ENCODE data around the gene NEGR1. TPM values are rescaled to one million over a fixed set of nuclear protein-coding genes. Genes with fewer than 3 reads are reported as not detected.

Gene NEGR1
- total RNA-seq, 2 experiments from 2014 or later = not detected

DNA sequence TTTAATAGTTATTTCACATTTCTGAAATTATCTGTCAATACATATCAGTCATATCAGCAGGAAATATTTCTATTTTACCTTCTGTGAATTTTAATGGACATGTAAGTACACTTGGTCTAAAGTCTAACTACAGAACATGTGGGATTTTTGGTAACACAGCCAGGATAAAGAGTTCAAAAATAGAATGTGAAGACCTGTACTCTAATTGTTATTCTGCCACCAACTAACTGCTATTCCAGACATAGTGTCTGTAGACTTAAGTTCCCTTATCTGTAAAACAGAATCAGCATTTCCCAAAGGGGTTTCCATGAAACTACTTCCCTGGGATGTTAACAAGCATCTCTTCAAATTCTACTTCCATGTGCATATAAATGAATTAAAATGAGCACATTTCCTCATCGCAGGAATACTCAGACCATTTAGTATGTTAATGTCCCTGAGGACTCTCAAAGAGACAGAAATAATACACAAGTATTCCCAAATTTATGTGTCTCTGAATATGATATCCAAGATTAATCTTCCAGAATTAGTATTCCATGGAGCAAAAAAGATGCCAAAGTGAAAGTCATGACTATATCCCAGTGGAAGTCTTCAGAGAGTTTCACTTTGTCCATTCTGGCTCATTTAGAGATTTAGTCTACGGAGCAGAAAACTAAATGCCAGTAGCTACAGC is 325.6 kb downstream of the NEGR1 start:
- Histone ChIP-seq H3K27ac (ENCODE audit: low read depth, low read length, poor library complexity, severe bottlenecking) (no peak overlapping the region), H3K9me2 (ENCODE audit: insufficient read depth, low read length) (no peaks in the 10 kb centered on the region), H3K36me3 (ENCODE audit: insufficient read depth, low read length) (no peaks in the 10 kb centered on the region), H3K4me3 (ENCODE audit: low read depth, low read length, poor library complexity, severe bottlenecking) (no peak overlapping the region), H4K20me1 (ENCODE audit: insufficient read depth, low read length) (no peaks in the 10 kb centered on the region), H3K4me2 (ENCODE audit: low read length) (no peak overlapping the region), H2AFZ (ENCODE audit: low read length) (no peak overlapping the region), H3K9me3 (ENCODE audit: low read length) (no peaks in the 10 kb centered on the region), H3K4me1 (ENCODE audit: insufficient read depth, low read length, poor library complexity, severe bottlenecking) (no peaks in the 10 kb centered on the region), H3K79me2 (ENCODE audit: insufficient read depth, low read depth, low read length) (no peaks in the 10 kb centered on the region)
- ChIA-PET POLR2A (no interaction called here), CTCF (ENCODE audit: unreplicated experiment) (no interaction called here)
- DNase-seq (ENCODE audit: low spot score) = no peak
- TF ChIP-seq, protein P1, sequence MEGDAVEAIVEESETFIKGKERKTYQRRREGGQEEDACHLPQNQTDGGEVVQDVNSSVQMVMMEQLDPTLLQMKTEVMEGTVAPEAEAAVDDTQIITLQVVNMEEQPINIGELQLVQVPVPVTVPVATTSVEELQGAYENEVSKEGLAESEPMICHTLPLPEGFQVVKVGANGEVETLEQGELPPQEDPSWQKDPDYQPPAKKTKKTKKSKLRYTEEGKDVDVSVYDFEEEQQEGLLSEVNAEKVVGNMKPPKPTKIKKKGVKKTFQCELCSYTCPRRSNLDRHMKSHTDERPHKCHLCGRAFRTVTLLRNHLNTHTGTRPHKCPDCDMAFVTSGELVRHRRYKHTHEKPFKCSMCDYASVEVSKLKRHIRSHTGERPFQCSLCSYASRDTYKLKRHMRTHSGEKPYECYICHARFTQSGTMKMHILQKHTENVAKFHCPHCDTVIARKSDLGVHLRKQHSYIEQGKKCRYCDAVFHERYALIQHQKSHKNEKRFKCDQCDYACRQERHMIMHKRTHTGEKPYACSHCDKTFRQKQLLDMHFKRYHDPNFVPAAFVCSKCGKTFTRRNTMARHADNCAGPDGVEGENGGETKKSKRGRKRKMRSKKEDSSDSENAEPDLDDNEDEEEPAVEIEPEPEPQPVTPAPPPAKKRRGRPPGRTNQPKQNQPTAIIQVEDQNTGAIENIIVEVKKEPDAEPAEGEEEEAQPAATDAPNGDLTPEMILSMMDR (conservative IDR thresholded peaks at IDR 0.05; ENCODE audit: low read length) = no peak
- no peak for TF ChIP-seq EZH2phosphoT487 (IDR thresholded peaks at IDR 0.05; ENCODE audit: borderline replicate concordance, low read depth, low read length)
- intact Hi-C loops (cut with micrococcal nuclease; ENCODE audit: unreplicated experiment) = no loop called here
- no TSS peak for BruUV-seq (replicated peaks)

DNA sequence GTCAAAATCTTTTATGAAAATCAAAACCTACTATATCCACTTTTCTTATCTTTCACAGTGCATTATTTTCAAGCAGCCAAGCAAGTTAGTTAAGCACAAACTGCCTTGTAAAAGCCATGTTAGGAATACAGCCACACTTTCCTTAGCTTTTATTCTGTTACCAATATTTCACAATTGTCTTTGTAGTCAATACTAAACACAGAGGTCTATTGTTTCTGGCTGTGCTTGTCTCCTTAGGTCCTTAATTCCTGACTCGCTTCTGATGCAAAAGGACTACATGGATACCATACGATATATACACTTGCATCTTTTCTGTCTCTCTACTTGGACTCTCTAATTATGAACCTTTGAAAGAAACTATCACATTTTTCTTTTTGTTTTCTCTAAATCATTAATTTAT is 331.8 kb downstream of the NEGR1 start:
- POLR2A ChIA-PET = interaction anchor here (0.5 to 0.6 kb wide), 2 partner anchors 135 to 591 kb away, joined by 3 read pairs; no protein-coding TSS in a partner anchor
- Histone ChIP-seq H3K4me2 (ENCODE audit: low read length) (no peak overlapping the region), H3K9me2 (ENCODE audit: insufficient read depth, low read length) (no peaks in the 10 kb centered on the region), H3K4me3 (ENCODE audit: low read depth, low read length, poor library complexity, severe bottlenecking) (no peak overlapping the region), H3K27ac (ENCODE audit: low read depth, low read length, poor library complexity, severe bottlenecking) (no peak overlapping the region), H3K4me1 (ENCODE audit: insufficient read depth, low read length, poor library complexity, severe bottlenecking) (no peaks in the 10 kb centered on the region), H4K20me1 (ENCODE audit: insufficient read depth, low read length) (no peaks in the 10 kb centered on the region), H3K9me3 (ENCODE audit: low read length) (no peaks in the 10 kb centered on the region), H2AFZ (ENCODE audit: low read length) (no peak overlapping the region), H3K36me3 (ENCODE audit: insufficient read depth, low read length) (no peaks in the 10 kb centered on the region), H3K79me2 (ENCODE audit: insufficient read depth, low read depth, low read length) (no peaks in the 10 kb centered on the region)
- intact Hi-C loops (cut with micrococcal nuclease; ENCODE audit: unreplicated experiment) = no loop called here
- CTCF ChIA-PET (ENCODE audit: unreplicated experiment) = no interaction called here
- TF ChIP-seq, protein P1 (conservative IDR thresholded peaks at IDR 0.05; ENCODE audit: low read length) = no peak
- TF ChIP-seq EZH2phosphoT487 (IDR thresholded peaks at IDR 0.05; ENCODE audit: borderline replicate concordance, low read depth, low read length) = no peak
- no peak for DNase-seq (ENCODE audit: low spot score)
- no TSS peak for BruUV-seq (replicated peaks)

DNA sequence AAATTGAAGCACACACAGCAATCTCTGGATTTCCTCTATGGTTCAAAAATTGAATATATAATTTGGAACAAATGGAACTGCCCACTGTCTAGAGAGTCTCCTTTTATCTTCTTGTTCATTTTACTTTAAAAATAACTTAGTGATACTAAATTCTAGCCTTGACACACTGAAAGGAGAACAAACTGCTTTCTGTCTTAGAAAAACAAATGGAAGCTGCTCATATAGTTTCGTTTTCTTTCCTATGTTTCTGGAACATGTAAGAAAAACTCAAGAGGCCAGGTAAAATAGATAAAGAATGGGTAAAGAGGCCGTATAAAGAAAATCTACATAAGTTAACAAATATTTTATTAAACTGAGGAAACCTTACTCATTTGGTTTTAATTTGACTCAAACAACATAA is 332.7 kb downstream of the NEGR1 start:
- BruUV-seq (replicated peaks) = no TSS peak
- Histone ChIP-seq H3K79me2 (ENCODE audit: insufficient read depth, low read depth, low read length) (no peaks in the 10 kb centered on the region), H3K4me2 (ENCODE audit: low read length) (no peak overlapping the region), H3K4me3 (ENCODE audit: low read depth, low read length, poor library complexity, severe bottlenecking) (no peak overlapping the region), H2AFZ (ENCODE audit: low read length) (no peak overlapping the region), H3K9me2 (ENCODE audit: insufficient read depth, low read length) (no peaks in the 10 kb centered on the region), H3K27ac (ENCODE audit: low read depth, low read length, poor library complexity, severe bottlenecking) (no peak overlapping the region), H3K9me3 (ENCODE audit: low read length) (no peaks in the 10 kb centered on the region), H4K20me1 (ENCODE audit: insufficient read depth, low read length) (no peaks in the 10 kb centered on the region), H3K36me3 (ENCODE audit: insufficient read depth, low read length) (no peaks in the 10 kb centered on the region), H3K4me1 (ENCODE audit: insufficient read depth, low read length, poor library complexity, severe bottlenecking) (no peaks in the 10 kb centered on the region)
- intact Hi-C loops (cut with micrococcal nuclease; ENCODE audit: unreplicated experiment) = no loop called here
- ChIA-PET CTCF (ENCODE audit: unreplicated experiment) (no interaction called here), POLR2A (no interaction called here)
- no peak for DNase-seq (ENCODE audit: low spot score)
- no peak for TF ChIP-seq EZH2phosphoT487 (IDR thresholded peaks at IDR 0.05; ENCODE audit: borderline replicate concordance, low read depth, low read length)
- TF ChIP-seq, protein P1 (conservative IDR thresholded peaks at IDR 0.05; ENCODE audit: low read length) = no peak

Data from OCI-LY7 (cell line).